ENCODE results near the gene DIPK1A.

Gene DIPK1A

DNA sequence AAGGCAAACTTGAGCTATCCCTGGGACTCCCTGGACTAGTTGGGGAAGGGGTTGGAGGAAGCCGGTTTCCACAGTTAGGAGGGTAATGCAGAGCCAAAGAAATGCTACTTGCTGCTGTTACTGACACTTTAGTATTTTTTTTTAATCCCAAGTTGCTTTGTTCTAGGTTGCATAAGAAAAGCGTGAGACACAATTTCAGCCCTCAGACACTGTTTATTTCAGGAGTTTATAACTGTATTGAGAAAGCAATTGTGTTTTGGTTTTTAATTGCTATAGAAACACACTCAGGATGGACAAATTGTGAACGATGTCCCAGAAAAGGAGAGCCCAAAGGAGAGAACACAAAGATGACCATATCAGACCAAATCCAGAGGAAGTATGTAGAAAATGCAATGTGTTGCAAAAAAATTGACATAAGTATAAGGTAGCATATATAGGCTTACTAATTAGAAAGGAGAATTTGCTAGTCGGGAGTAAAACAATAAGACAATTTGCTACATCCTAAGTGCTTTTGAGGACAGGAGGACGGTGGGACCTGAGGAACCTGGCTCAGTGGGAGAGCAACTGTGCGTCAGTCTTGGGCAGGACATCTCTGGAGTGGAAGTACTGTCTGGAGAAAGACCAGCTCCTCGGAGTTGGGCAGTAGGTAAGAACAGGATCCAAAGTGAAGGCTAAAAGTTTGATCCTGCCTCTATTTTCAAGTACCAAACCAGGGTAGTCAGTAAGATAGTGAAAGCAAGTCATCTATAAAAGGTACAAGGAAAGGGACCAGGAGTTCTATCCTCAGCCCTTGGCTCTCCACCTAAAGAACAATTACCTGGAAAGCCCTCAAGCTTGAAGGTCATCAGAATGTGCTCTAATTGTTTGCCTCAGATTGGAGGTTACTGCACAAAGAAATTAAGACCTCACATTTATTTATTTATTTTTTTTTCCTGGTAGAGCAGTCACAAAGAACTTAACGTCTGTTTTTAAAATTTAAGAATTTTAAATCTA is 39.9 kb downstream of the DIPK1A start:
- H3K27ac ChIP-seq = no peak overlapping the region
- DNase-seq = no peak
- no peaks in the 10 kb centered on the region for H3K27me3 ChIP-seq (ENCODE audit: insufficient read depth, low read depth, severe bottlenecking)
- TF ChIP-seq, protein P1, sequence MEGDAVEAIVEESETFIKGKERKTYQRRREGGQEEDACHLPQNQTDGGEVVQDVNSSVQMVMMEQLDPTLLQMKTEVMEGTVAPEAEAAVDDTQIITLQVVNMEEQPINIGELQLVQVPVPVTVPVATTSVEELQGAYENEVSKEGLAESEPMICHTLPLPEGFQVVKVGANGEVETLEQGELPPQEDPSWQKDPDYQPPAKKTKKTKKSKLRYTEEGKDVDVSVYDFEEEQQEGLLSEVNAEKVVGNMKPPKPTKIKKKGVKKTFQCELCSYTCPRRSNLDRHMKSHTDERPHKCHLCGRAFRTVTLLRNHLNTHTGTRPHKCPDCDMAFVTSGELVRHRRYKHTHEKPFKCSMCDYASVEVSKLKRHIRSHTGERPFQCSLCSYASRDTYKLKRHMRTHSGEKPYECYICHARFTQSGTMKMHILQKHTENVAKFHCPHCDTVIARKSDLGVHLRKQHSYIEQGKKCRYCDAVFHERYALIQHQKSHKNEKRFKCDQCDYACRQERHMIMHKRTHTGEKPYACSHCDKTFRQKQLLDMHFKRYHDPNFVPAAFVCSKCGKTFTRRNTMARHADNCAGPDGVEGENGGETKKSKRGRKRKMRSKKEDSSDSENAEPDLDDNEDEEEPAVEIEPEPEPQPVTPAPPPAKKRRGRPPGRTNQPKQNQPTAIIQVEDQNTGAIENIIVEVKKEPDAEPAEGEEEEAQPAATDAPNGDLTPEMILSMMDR (IDR thresholded peaks at IDR 0.05; ENCODE audit: low read depth, low read length) = no peak
- no peaks in the 10 kb centered on the region for H3K36me3 ChIP-seq
- H3K9me3 ChIP-seq (ENCODE audit: severe bottlenecking) = no peaks in the 10 kb centered on the region
- no peak overlapping the region for H3K4me3 ChIP-seq (ENCODE audit: low read depth, low read length)

DNA sequence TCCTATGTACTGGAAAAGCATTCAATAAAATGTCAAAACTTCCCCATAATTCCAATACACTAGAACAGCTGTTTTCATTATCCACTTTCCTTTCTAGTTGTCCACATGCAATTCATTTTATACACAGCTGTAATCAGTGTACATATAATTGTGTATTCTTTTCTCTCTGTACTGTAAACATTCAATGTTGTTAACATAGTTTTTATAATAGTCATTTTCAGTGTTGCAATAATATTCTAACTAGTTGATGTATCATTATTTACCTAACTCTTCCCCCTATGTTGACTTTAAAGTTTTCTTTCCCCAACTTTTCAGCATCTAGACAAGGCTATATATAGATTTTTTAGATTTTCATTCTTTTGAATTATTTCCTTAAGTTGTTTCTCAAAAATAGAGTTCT is 44.4 kb downstream of the DIPK1A start:
- no peak overlapping the region for H3K27ac ChIP-seq
- TF ChIP-seq, protein P1 (IDR thresholded peaks at IDR 0.05; ENCODE audit: low read depth, low read length) = no peak
- no peak for DNase-seq
- H3K27me3 ChIP-seq (ENCODE audit: insufficient read depth, low read depth, severe bottlenecking) = no peaks in the 10 kb centered on the region
- H3K36me3 ChIP-seq = no peaks in the 10 kb centered on the region
- no peaks in the 10 kb centered on the region for H3K9me3 ChIP-seq (ENCODE audit: severe bottlenecking)
- no peak overlapping the region for H3K4me3 ChIP-seq (ENCODE audit: low read depth, low read length)

DNA sequence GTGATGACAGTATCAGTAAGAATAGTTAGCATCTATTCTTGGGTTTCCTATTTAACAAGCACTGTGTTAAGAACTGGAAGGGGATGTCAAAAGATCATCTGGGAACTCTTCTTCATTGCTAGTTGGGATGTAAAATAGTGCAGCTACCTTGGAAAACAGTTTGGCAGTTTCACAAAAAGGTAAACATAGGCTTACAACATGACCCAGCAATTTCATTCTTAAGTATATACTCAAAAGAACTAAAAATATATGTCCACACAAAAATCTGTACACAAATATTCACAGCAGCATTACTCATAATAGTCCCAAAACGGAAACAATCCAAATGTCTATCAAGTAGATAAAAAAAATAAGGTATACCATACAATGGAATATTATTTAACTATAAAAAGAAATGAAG is 45.7 kb downstream of the DIPK1A start:
- no peaks in the 10 kb centered on the region for H3K27me3 ChIP-seq (ENCODE audit: insufficient read depth, low read depth, severe bottlenecking)
- no peak overlapping the region for H3K27ac ChIP-seq
- DNase-seq = no peak
- TF ChIP-seq, protein P1 (IDR thresholded peaks at IDR 0.05; ENCODE audit: low read depth, low read length) = no peak
- H3K36me3 ChIP-seq = no peaks in the 10 kb centered on the region
- no peak overlapping the region for H3K4me3 ChIP-seq (ENCODE audit: low read depth, low read length)
- no peaks in the 10 kb centered on the region for H3K9me3 ChIP-seq (ENCODE audit: severe bottlenecking)

DNA sequence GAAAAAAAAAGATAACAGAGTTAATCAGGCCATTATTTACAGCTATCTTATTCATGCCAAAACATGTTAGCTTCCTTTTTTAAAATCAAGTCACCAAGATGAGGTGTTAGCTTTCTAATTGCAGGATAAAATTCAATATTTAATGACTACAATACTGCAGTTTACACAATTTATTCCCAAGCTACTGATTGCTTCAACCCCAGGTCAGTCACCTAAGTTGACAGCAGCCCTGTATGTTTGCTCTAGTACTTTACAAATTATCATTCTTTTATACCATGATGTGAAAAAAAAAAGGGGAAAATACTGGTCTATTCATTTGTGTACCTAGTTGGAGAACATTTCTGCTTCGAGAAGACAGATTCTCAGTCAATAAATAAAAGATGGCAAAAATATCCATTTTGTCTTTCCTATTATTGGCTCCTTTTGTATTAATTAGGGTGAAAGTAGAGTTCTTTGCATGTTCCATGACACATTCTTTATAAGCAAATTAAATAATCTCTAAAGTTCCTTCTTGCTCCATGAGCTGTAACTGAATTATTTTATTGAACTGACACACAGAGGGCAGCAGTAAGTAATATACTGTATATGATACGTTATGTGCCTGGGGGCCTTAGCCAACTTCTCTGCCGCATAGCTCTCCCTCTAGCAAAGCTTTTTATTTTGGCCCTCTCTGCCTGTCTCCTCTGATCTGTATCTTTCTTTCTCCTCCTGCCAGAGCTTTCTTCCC is 48.0 kb downstream of the DIPK1A start:
- Histone ChIP-seq H3K27ac (no peak overlapping the region), H3K9me3 (ENCODE audit: severe bottlenecking) (no peaks in the 10 kb centered on the region), H3K36me3 (no peaks in the 10 kb centered on the region), H3K27me3 (ENCODE audit: insufficient read depth, low read depth, severe bottlenecking) (no peaks in the 10 kb centered on the region), H3K4me3 (ENCODE audit: low read depth, low read length) (no peak overlapping the region)
- no peak for DNase-seq
- TF ChIP-seq, protein P1 (IDR thresholded peaks at IDR 0.05; ENCODE audit: low read depth, low read length) = no peak

DNA sequence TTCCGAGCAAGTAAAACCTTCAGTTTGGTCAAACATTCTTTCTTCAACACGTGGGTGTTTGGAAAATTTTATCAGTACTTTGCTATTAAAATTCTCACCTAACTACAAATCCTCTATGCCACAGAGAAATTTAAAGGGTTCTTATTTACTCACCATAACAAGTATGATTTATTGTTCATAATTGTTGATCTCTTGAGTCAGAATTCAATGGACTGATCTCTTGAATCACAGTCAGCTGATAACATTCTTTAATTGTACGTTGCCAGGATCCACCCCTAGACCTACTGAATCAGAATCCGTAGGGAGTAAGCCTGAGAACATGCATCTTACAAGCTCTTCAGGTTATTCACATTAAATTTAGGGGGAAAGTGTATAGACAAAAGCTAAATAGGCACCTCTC is 51.2 kb downstream of the DIPK1A start:
- TF ChIP-seq, protein P1 (IDR thresholded peaks at IDR 0.05; ENCODE audit: low read depth, low read length) = no peak
- Histone ChIP-seq H3K4me3 (ENCODE audit: low read depth, low read length) (no peak overlapping the region), H3K27ac (no peak overlapping the region), H3K36me3 (no peaks in the 10 kb centered on the region), H3K27me3 (ENCODE audit: insufficient read depth, low read depth, severe bottlenecking) (no peaks in the 10 kb centered on the region), H3K9me3 (ENCODE audit: severe bottlenecking) (no peaks in the 10 kb centered on the region)
- DNase-seq = no peak
